Neural progenitor cell (in vitro differentiated cells): ENCODE results near the gene TRIM40.

Experiments used
- CTCF ChIP-seq: fragments of 200-600 bp; sonication (generic); IDR thresholded peaks from 2 replicates; pipeline ENCODE4 v1.5.1; 2017; ENCODE audit warnings: antibody characterized with exemption, mild to moderate bottlenecking
- EZH2 ChIP-seq: fragments of 200-600 bp; sonication (generic); IDR thresholded peaks from 2 replicates; pipeline ENCODE4 v1.6.1; 2017; ENCODE audit warnings: antibody characterized with exemption, mild to moderate bottlenecking, moderate library complexity

DNA sequence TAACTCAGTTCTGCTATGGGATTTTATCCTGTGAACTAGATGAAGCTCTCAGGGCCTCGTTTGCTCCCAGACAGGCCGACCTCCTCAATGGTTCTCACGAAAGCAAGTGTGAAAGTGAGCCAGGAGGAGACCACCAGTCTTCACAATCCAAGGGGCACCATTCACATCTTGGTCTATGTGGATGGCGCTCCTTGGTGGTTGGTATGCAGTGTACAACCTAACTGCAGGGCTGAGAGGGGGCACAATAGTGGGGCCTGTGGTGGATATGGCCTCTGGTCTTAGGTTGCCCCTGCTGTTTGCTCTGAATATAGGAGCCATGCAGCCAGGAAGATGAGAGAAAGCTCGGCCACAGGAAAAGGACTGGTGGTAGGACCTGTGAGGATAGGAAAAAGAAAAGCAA is 52.6 kb downstream of the TRIM40 start:
- no peak for TF ChIP-seq CTCF
- TF ChIP-seq EZH2: no peak
